ENCODE data around the gene DUSP22.

DNA sequence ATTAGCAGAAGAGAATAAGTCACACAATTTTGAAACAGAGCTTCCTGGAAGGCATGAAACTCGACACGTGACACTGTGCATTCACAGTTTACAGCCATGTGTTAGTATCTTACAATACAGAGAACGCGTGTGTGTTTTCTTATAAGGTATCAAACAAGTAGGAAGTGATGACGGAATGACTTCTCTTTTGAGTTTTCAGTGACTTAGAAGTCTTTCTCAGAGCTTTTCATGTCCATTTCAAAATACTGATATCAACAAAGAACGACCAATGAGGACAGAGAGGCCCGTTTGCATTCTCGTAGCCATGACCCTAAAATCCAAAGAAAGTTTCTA lies 36.6 kb upstream of the DUSP22 start:
- TF ChIP-seq POLR2A (IDR thresholded peaks at IDR 0.05) = no peak
- TF ChIP-seq, protein P1, sequence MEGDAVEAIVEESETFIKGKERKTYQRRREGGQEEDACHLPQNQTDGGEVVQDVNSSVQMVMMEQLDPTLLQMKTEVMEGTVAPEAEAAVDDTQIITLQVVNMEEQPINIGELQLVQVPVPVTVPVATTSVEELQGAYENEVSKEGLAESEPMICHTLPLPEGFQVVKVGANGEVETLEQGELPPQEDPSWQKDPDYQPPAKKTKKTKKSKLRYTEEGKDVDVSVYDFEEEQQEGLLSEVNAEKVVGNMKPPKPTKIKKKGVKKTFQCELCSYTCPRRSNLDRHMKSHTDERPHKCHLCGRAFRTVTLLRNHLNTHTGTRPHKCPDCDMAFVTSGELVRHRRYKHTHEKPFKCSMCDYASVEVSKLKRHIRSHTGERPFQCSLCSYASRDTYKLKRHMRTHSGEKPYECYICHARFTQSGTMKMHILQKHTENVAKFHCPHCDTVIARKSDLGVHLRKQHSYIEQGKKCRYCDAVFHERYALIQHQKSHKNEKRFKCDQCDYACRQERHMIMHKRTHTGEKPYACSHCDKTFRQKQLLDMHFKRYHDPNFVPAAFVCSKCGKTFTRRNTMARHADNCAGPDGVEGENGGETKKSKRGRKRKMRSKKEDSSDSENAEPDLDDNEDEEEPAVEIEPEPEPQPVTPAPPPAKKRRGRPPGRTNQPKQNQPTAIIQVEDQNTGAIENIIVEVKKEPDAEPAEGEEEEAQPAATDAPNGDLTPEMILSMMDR (IDR thresholded peaks at IDR 0.05) = no peak

Data from Peyer's patch (tissue), 4 donors.